H1 (cell line): ENCODE measurements around the gene SNED1. TPM values are rescaled to one million over a fixed set of nuclear protein-coding genes. Genes with fewer than 3 reads are reported as not detected.

Source experiments
- CTCF ChIA-PET: fragments of 300-600 bp; sonication (Branson Sonifier 250); formaldehyde crosslinking; loops from one replicate; lab custom pipeline; 2021; ENCODE audit not compliant: partially characterized antibody; lab: Charles Lee
- POLR2A ChIA-PET: fragments of 300-600 bp; sonication (Branson Sonifier 250); formaldehyde crosslinking; loops from one replicate; lab custom pipeline; 2021; ENCODE audit warnings: inconsistent platforms; ENCODE audit not compliant: partially characterized antibody; lab: Charles Lee
- DNase-seq, 2 experiments: peaks; one replicate each; pipeline versions ENCODE4 v3.0.0 to v3.0.0-alpha.2; 2010 to 2022; ENCODE audit warnings: low spot score in 2 of 2, low read depth in 1 of 2, mixed read lengths in 1 of 2
- FAIRE-seq: peaks from 2 replicates; lab custom pipeline; 2011; peaks lifted over from hg19 to GRCh38; lab: Jason Lieb, UNC
- H2AFZ ChIP-seq: 2 replicates; pipeline ENCODE4 v1.8.1; 2012; ENCODE audit warnings: low read length, inconsistent platforms
- H2AK5ac ChIP-seq: 2 replicates; pipeline ENCODE4 v1.6.1; 2013; ENCODE audit warnings: low read depth, low read length
- H2BK120ac ChIP-seq: replicated peaks from 2 replicates; pipeline ENCODE3; 2013; ENCODE audit warnings: low read depth, low read length, inconsistent platforms
- H2BK12ac ChIP-seq: 2 replicates; pipeline ENCODE4 v1.6.1; 2013; ENCODE audit warnings: low read depth, low read length
- H2BK15ac ChIP-seq: 2 replicates; pipeline ENCODE4 v1.6.1; 2013; ENCODE audit warnings: low read length
- H2BK20ac ChIP-seq: 2 replicates; pipeline ENCODE4 v1.6.1; 2013; ENCODE audit warnings: low read length
- H2BK5ac ChIP-seq: 2 replicates; pipeline ENCODE4 v1.6.1; 2013; ENCODE audit warnings: low read depth, low read length
- H3K14ac ChIP-seq: 2 replicates; pipeline ENCODE4 v1.6.1; 2013; ENCODE audit warnings: inconsistent platforms; ENCODE audit not compliant: insufficient read length
- H3K18ac ChIP-seq: 2 replicates; pipeline ENCODE4 v1.6.1; 2013; ENCODE audit warnings: low read length; ENCODE audit errors: extremely low read depth
- H3K23ac ChIP-seq: 2 replicates; pipeline ENCODE4 v1.6.1; 2013; ENCODE audit warnings: inconsistent platforms; ENCODE audit not compliant: insufficient read length
- H3K23me2 ChIP-seq: 2 replicates; pipeline ENCODE4 v1.6.1; 2013; ENCODE audit warnings: low read depth, low read length
- H3K27ac ChIP-seq: 2 replicates; pipeline ENCODE4 v1.6.1; 2011; ENCODE audit warnings: low read depth, low read length, inconsistent platforms
- H3K27me3 ChIP-seq, 4 experiments: replicated peaks in 1 of 4; 1 replicate in 1 of 4; 2 replicates in 3 of 4; pipeline versions ENCODE4 v1.6.1 to v1.8.1; 2011 to 2013; ENCODE audit warnings: low read length in 3 of 4, mild to moderate bottlenecking in 3 of 4, inconsistent platforms in 2 of 4, mixed read lengths in 2 of 4, moderate library complexity in 1 of 4; ENCODE audit not compliant: control insufficient read depth in 3 of 4, insufficient read depth in 3 of 4; ENCODE audit errors: extremely low read depth in 1 of 4
- H3K36me3 ChIP-seq, 4 experiments: 2 replicates each; pipeline versions ENCODE4 v1.6.1 to v1.8.1; 2011 to 2013; ENCODE audit warnings: mild to moderate bottlenecking in 4 of 4, low read length in 3 of 4, moderate library complexity in 2 of 4, control low read depth in 1 of 4, inconsistent platforms in 1 of 4; ENCODE audit not compliant: insufficient read depth in 4 of 4, control insufficient read depth in 2 of 4
- H3K4ac ChIP-seq: replicated peaks from 2 replicates; pipeline ENCODE3; 2013; ENCODE audit warnings: low read length, low read depth, mixed read lengths, inconsistent platforms; ENCODE audit not compliant: insufficient read length
- H3K4me1 ChIP-seq, 4 experiments: replicated peaks in 1 of 4; 1 replicate in 1 of 4; 2 replicates in 3 of 4; pipeline versions ENCODE4 v1.6.1 to v1.8.1; 2011 to 2013; ENCODE audit warnings: low read length in 3 of 4, inconsistent platforms in 2 of 4, mixed read lengths in 1 of 4; ENCODE audit not compliant: insufficient read depth in 4 of 4, control insufficient read depth in 3 of 4
- H3K4me2 ChIP-seq, 2 experiments: 2 replicates each; pipeline versions ENCODE4 v1.6.1 to v1.8.1; 2011 to 2013; ENCODE audit warnings: low read depth in 2 of 2, low read length in 2 of 2, control low read depth in 1 of 2, inconsistent platforms in 1 of 2, mild to moderate bottlenecking in 1 of 2; ENCODE audit not compliant: insufficient read depth in 1 of 2
- H3K4me3 ChIP-seq, 4 experiments: fragments of 200-600, 300-600 bp in 1 of 4; sonication (generic), shearing (Covaris generic), sonication (Bioruptor Twin) in 1 of 4; 2 replicates each; pipeline versions ENCODE4 v1.5.1 to v1.8.1; 2011 to 2016; ENCODE audit warnings: low read length in 4 of 4, low read depth in 3 of 4, control low read depth in 2 of 4, inconsistent platforms in 2 of 4, mild to moderate bottlenecking in 2 of 4, mixed read lengths in 1 of 4, moderate library complexity in 1 of 4; ENCODE audit not compliant: insufficient read depth in 2 of 4; ENCODE audit errors: extremely low read depth in 1 of 4
- H3K56ac ChIP-seq: replicated peaks from 2 replicates; pipeline ENCODE3; 2013; ENCODE audit warnings: low read depth, mild to moderate bottlenecking, mixed read lengths, low read length, inconsistent platforms; ENCODE audit not compliant: insufficient read length
- H3K79me1 ChIP-seq: 2 replicates; pipeline ENCODE4 v1.6.1; 2013; ENCODE audit warnings: low read depth, low read length, control low read depth
- H3K79me2 ChIP-seq, 2 experiments: 2 replicates each; pipeline versions ENCODE4 v1.6.1 to v1.8.1; 2012 to 2013; ENCODE audit warnings: low read length in 2 of 2, mild to moderate bottlenecking in 2 of 2, inconsistent platforms in 1 of 2; ENCODE audit not compliant: insufficient read depth in 2 of 2, control insufficient read depth in 1 of 2
- H3K9ac ChIP-seq, 4 experiments: replicated peaks in 1 of 4; 1 replicate in 1 of 4; 2 replicates in 3 of 4; pipeline versions ENCODE4 v1.6.1 to v1.8.1; 2011 to 2013; ENCODE audit warnings: low read depth in 3 of 4, low read length in 3 of 4, control low read depth in 2 of 4, mild to moderate bottlenecking in 2 of 4, moderate library complexity in 2 of 4, inconsistent platforms in 1 of 4; ENCODE audit errors: extremely low read depth in 1 of 4
- H3K9me3 ChIP-seq, 2 experiments: 2 replicates each; pipeline versions ENCODE4 v1.6.1 to v1.8.1; 2012 to 2013; ENCODE audit warnings: mild to moderate bottlenecking in 2 of 2, moderate library complexity in 2 of 2, control low read depth in 1 of 2, inconsistent platforms in 1 of 2, low read depth in 1 of 2, low read length in 1 of 2, mixed read lengths in 1 of 2; ENCODE audit not compliant: insufficient read depth in 2 of 2
- H4K20me1 ChIP-seq, 2 experiments: replicated peaks in 1 of 2; 2 replicates each; pipeline versions ENCODE3 to v1.8.1; 2011 to 2013; ENCODE audit warnings: inconsistent platforms in 2 of 2, low read length in 2 of 2, mild to moderate bottlenecking in 1 of 2; ENCODE audit not compliant: insufficient read depth in 2 of 2, control insufficient read depth in 1 of 2
- H4K5ac ChIP-seq: 2 replicates; pipeline ENCODE4 v1.6.1; 2013; ENCODE audit warnings: low read length, low read depth, mixed read lengths, inconsistent platforms; ENCODE audit not compliant: insufficient read length
- H4K8ac ChIP-seq: 2 replicates; pipeline ENCODE4 v1.8.0; 2013; ENCODE audit warnings: mild to moderate bottlenecking, moderate library complexity, low read length, inconsistent platforms; ENCODE audit not compliant: insufficient read depth; ENCODE audit errors: extremely low read depth
- H4K91ac ChIP-seq: replicated peaks from 2 replicates; pipeline ENCODE3; 2013; ENCODE audit warnings: low read length, mixed read lengths, inconsistent platforms; ENCODE audit not compliant: insufficient read length
- BACH1 ChIP-seq: IDR thresholded peaks from 2 replicates; pipeline ENCODE4 v1.6.1; 2012; ENCODE audit warnings: low read length, improper control_type of control experiment
- CBX8 ChIP-seq: fragments of 300-800, 300-1000 bp; sonication (generic); IDR thresholded peaks from 2 replicates; pipeline ENCODE4 v1.7.1; 2016; ENCODE audit warnings: low read depth, low read length, borderline replicate concordance
- WGBS, 2 experiments: shearing (Covaris generic) in 1 of 2; methylation state at CpG; one replicate each; pipeline versions ENCODE4 v1.1.6 to v1.1.7; 2013 to 2015; ENCODE audit warnings: low lambda C conversion rate in 2 of 2, mixed read lengths in 2 of 2, inconsistent platforms in 1 of 2, low coverage in 1 of 2, missing lambda C conversion rate in 1 of 2; ENCODE audit not compliant: insufficient replicate concordance in 2 of 2, insufficient coverage in 1 of 2, insufficient read length in 1 of 2; ENCODE audit errors: extremely low coverage in 1 of 2, missing lambda C conversion rate in 1 of 2; 5-methylcytosine and 5-hydroxymethylcytosine counted together
- polyA plus RNA-seq, 7 experiments: library from polyadenylated mRNA; depleted of rRNA in 3 of 7; stranded (reverse) in 5 of 7; unstranded in 2 of 7; fragments of >200 nt in 5 of 7; fragments of 200-250 nt in 2 of 7; gene quantifications; 1 replicate in 5 of 7; 2 replicates in 1 of 7; 4 replicates in 1 of 7; pipeline versions ENCODE4 v1.2.1 to v1.2.3, GENCODE V29; 2011 to 2013; ENCODE audit warnings: missing spikeins in 2 of 7, mixed read lengths in 2 of 7
- total RNA-seq: library from RNA; stranded (reverse); fragmentation: NEBNext Ultra II Directional; extraction: Animal tissue kit (Norgen Biotek cat#: 25700); gene quantifications from 2 replicates; pipeline ENCODE4 v1.2.1, GENCODE V29; 2021

SNED1 gene
- total and polyA plus RNA-seq, 2 of the 8 experiments (the other 6 are each of a cell fraction or from before 2014, with no cell fraction given): 1.9 TPM

- peak in 1 of 2 experiments; percentile 43 for DNase-seq
- CTCF ChIA-PET: interaction anchor here (0.9 to 1.7 kb wide), 5 partner anchors 9 to 98 kb away, joined by 3 to 7 read pairs (median 4); no protein-coding TSS in a partner anchor
- H3K4me1 ChIP-seq: peaks cover 0 to 9% (median 3%) of the 10 kb centered on the region in 4 experiments; a peak in 3 of 7 replicates
Observed at GRCh38 chr2:240955306-240956170, 42.9 kb upstream of the SNED1 start.

More at GRCh38 chr2:240955306-240956170, 42.9 kb upstream of the SNED1 start:
- no peak overlapping the region for H2BK20ac ChIP-seq
- peaks cover 11% of the 10 kb centered on the region; the same call in 1 of the 2 replicates for H3K23me2 ChIP-seq
- no peak overlapping the region for H4K5ac ChIP-seq
- no peak overlapping the region for H3K9ac ChIP-seq
- H3K36me3 ChIP-seq: no peaks in the 10 kb centered on the region
- no peaks in the 10 kb centered on the region for H3K27me3 ChIP-seq
- no peak overlapping the region; the same call in 1 of the 2 replicates for H3K18ac ChIP-seq
- POLR2A ChIA-PET: interaction anchor here (1.0 kb wide), 1 partner anchor 45 kb away, joined by 3 read pairs; no protein-coding TSS in a partner anchor
- no peak overlapping the region for H3K56ac ChIP-seq
- TF ChIP-seq CBX8: no peak
- TF ChIP-seq BACH1: no peak
- H2BK15ac ChIP-seq: no peak overlapping the region
- no peak overlapping the region for H3K23ac ChIP-seq
- H3K14ac ChIP-seq: no peak overlapping the region
- H2BK5ac ChIP-seq: no peak overlapping the region
- H3K9me3 ChIP-seq: no peaks in the 10 kb centered on the region
- peaks cover 0 to 9% of the 10 kb centered on the region in 2 experiments for H4K20me1 ChIP-seq
- H3K79me1 ChIP-seq: no peaks in the 10 kb centered on the region
- no peak overlapping the region for H4K8ac ChIP-seq
- no peak overlapping the region for H3K4me3 ChIP-seq
- H3K79me2 ChIP-seq: no peaks in the 10 kb centered on the region
- 90% methylated on average over 17 of the region's 17 CpGs; no CpG with 5 or more reads in 1 of the 2 experiments for WGBS, 2 experiments
- no peak overlapping the region for H2AFZ ChIP-seq
- no peak overlapping the region for H2AK5ac ChIP-seq
- H3K27ac ChIP-seq: no peak overlapping the region
- H4K91ac ChIP-seq: peak overlapping the region; percentile 56
- no peak for FAIRE-seq
- H3K4ac ChIP-seq: no peak overlapping the region
- H2BK120ac ChIP-seq: no peak overlapping the region
- peak overlapping the region; percentile 39; the same call in 1 of the 2 replicates for H2BK12ac ChIP-seq
- no peak overlapping the region for H3K4me2 ChIP-seq
